NCI-H226 (cell line): Measurements from ENCODE around the gene PILRB.

Experiments used
- DNase-seq: peaks from one replicate; pipeline ENCODE4 v3.0.0-alpha.2; 2015

Gene PILRB

GRCh38 chr7:100411101-100411500, 53.2 kb downstream of the PILRB start:
- no peak for DNase-seq

GRCh38 chr7:100413346-100413745, 55.4 kb downstream of the PILRB start:
- no peak for DNase-seq

- DNase-seq, result no peak
Measured at GRCh38 chr7:100413889-100414288, 56.0 kb downstream of the PILRB start.

- no peak for DNase-seq
Measured at GRCh38 chr7:100415448-100415847, 57.5 kb downstream of the PILRB start.
